NCI-H2196 treated with DMSO at 0.1 percent for 48 hours (cell line): ENCODE results near the gene PTPN2.

Experiments
- DNase-seq: peaks from one replicate; lab custom pipeline; 2025; ENCODE audit not compliant: unreplicated experiment; lab: John Stamatoyannopoulos, UW

The PTPN2 gene

DNA sequence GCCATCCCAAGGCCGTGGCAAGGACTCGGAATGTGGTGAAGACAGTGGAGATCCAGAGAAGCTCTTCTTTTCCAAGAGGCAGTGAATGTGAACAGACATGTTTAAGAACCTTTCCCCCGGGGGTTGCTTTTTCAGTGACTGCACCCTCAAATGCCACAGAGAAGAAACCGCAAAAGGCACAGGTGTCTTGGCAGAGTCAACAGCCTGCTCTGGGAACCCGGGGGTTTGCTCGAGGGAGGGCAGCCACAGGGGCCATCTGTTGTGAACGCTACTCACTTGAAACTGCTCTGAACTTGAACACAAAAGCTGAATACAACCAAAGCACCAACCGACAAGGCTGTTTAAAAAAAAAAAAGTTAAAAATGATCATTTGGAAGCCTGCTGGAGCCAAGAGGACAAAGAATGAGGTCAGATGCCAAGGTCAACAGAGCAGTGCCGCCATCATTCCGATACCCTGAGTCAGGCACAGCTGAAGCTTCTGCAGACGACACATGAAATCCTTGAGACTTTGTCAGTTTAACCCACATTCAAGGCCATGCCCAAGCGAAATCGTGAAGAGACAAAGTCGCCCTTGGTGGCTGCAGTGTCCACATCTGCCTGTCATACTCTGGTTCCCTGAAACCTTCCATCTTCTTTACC, 133.8 kb downstream of the PTPN2 start:
- no peak for DNase-seq

DNA sequence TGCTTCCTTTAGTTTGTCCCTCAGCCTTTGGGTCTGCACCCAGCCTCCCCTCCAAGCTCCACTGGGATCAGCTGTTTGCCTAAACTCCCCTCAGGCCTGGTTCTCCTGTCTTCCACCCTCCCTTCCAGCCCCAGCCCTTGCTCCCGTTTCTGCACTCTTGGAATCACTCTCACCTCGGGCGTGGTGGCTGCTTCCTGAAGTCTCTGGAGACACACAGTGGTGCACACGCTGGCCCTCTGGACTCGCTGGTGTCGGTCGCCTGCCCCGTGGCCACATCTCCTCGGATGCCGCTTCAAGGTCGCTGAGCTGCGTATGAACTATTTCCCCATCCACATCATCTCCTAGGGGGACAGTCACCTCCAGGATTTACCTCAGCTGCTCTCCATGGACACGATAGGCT, 134.9 kb downstream of the PTPN2 start:
- no peak for DNase-seq

DNA sequence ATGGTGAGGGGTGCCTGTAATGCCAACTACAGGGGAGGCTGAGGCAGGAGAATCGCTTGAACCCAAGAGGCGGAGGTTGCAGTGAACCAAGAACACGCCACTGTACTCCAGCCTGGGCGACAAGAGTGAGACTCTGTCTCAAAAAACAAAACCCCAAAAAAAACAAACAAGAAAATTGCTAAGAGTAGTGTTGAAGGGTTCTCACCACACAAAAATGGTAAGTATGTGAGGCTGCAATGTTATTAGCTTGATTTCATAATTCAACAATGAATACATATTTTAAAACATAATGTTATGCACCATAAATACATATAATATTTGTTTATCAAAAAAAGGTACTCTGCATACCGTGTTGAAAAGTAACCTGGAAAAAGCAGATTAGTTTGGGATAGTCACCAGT, 135.4 kb downstream of the PTPN2 start:
- no peak for DNase-seq

DNA sequence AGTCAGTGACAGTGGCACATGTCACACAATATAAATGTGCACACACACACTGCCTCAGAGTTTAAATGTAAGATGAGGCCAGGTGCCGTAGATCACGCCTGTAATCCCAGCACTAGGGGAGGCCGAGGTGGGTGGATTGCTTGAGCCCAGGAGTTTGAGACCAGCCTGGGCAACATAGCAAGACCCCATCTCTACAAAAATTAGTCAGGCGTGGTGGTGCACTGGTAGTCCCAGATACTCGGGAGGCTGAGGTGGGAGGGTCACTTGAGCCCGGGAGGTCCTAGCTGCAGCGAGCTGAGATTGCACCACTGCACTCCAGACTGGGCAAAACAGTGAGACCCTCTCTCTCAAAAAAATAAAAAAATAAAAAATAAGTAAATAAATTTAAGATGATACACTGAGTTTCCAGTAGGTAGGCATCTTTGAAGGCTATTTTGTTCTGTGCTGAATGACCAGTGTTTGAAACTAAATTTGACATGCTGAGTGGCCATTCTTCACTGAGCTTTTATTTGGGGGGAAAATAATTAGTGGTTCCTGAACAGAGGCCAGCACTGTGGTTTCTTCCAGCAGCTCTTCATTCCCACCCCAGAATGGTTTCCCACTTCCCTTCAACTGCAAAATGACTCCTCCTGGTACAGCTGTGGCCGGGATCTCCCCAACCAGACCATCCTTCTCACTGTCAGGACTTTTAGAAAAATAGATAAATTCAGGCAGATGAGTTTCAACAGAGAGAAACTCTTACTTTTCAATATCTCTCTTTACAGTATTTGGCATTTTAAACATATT, 136.3 kb downstream of the PTPN2 start:
- DNase-seq, result no peak

DNA sequence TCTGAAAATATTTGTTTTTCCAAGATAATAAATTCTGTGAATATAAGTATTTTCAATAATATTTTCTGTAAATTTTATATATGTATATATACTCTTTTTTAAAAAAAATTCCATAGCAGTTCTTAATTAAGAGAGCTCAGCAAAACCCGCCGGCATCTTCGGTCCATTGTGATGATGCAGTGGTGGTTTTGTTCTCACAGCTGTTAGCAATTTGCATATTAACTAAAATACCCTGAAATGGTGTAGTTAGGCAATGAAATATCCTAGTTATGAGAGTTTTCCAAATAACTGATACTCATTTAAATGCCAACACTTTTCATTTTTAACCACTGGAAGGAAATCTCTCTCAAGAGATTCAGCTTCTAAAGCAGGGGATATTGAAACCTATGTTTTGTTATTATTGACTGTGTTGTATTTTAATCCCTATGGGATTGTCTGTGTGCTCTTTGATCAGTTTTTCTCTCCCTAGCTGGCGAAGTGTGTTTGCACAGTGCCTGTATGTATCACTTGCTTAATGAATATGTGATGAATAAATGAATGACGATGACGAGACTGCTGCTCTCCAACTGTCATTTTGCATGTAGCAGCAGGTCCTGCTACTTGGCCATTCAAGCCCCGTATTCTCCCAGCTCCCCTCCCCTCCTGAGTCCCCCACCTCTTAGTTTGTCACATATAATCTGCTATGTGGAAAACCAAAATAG, 138.8 kb downstream of the PTPN2 start:
- no peak for DNase-seq

DNA sequence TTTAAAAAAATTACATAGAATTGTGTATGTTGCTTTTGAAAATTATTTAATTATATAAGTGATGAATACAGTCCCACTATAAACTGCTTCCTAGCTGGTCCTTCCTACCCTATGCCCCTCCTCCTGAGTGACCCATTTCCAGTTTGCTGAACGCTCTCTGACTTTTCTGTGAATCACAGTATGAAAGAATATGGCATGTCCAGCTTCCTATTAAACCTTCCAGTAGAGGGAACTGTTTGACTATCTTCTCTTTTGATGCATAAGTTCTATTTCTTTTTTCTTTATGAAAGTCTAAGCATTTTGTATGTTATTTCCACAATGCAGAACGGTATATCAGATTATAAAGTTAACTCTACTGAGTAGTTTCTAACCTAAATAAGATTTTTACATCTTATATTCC, 139.9 kb downstream of the PTPN2 start:
- peak; percentile 34 for DNase-seq

DNA sequence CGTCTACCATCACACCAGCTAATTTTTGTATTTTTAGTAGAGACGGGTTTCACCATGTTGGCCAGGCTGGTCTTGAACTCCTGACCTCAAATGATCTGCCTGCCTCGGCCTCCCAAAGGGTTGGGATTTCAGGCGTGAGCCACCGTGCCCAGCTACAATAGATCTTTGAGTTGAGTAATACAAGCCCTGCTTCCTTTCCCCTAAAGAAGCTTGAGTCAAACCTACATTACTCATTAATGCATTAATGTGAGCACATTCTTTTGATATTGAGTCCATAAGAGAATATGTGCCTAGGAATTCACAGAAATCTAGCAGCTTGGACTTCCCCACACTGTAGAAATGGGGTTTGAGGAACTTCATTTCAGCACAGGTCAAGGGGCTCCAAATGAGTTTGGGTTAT, 141.6 kb downstream of the PTPN2 start:
- no peak for DNase-seq
